ENCODE data around the gene NHSL1.

NHSL1 gene

DNA sequence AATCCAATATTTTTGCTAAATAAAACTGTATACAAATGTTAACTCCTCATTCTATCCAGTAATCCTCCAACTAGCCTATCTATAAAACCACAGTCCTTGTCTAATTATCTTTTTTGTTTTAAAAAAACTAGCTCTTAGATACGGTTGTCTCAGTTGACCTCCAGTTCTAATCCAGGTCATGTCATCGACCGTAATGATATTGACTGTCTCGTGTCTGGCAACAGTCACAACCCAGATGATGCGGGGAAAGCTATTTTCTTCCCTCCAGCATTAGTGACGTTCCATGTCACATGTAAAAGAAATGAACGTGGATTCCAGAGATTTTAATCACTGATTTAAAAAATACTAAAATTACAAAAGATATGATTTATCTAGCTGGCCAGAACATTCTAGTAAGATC, 59.7 kb downstream of the NHSL1 start:
- H3K27ac Mint-ChIP-seq, result no peak overlapping the region
- no peak for TF ChIP-seq CTCF (IDR thresholded peaks at IDR 0.05)
- H3K36me3 Mint-ChIP-seq (ENCODE audit: low read depth), result peaks cover 36% of the 10 kb centered on the region
- H3K4me1 Mint-ChIP-seq, result no peaks in the 10 kb centered on the region
- H3K27me3 Mint-ChIP-seq (ENCODE audit: low read depth, poor library complexity), result no peaks in the 10 kb centered on the region
- no peak overlapping the region for H3K4me3 Mint-ChIP-seq
- H3K9me3 Mint-ChIP-seq, result peaks cover 8% of the 10 kb centered on the region
- DNase-seq, result no peak

GRCh38 chr6:138434925-138435324, 64.4 kb downstream of the NHSL1 start:
- no peaks in the 10 kb centered on the region for H3K27me3 Mint-ChIP-seq (ENCODE audit: low read depth, poor library complexity)
- no peak overlapping the region for H3K27ac Mint-ChIP-seq
- no peak for TF ChIP-seq CTCF (IDR thresholded peaks at IDR 0.05)
- H3K4me1 Mint-ChIP-seq, result peaks cover 25% of the 10 kb centered on the region
- H3K36me3 Mint-ChIP-seq (ENCODE audit: low read depth), result peaks cover 39% of the 10 kb centered on the region
- no peak for DNase-seq
- H3K4me3 Mint-ChIP-seq, result no peak overlapping the region
- H3K9me3 Mint-ChIP-seq, result peaks cover 8% of the 10 kb centered on the region

DNA sequence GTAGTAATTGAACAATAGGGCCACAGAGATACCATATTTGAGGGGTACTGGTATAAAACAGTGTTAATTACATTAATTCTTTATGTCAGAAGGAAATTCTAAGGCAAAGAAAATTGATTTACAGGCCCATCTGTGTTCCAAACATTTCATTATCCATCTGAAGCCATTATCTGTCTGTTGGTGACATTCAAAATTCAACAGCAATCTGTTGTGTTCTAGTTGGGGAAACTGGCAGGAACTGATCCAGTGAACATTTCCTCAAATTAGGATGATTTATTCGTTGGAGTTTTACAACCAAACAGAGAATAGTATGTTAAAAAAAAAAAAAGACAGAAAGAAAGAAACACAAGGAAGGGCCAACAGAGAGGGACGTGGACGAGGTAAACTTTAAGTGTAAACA, 65.2 kb downstream of the NHSL1 start:
- Mint-ChIP-seq H3K27ac (no peak overlapping the region), H3K36me3 (ENCODE audit: low read depth) (peaks cover 39% of the 10 kb centered on the region), H3K4me1 (peaks cover 33% of the 10 kb centered on the region), H3K4me3 (no peak overlapping the region), H3K27me3 (ENCODE audit: low read depth, poor library complexity) (no peaks in the 10 kb centered on the region), H3K9me3 (peaks cover 8% of the 10 kb centered on the region)
- no peak for DNase-seq
- no peak for TF ChIP-seq CTCF (IDR thresholded peaks at IDR 0.05)

DNA sequence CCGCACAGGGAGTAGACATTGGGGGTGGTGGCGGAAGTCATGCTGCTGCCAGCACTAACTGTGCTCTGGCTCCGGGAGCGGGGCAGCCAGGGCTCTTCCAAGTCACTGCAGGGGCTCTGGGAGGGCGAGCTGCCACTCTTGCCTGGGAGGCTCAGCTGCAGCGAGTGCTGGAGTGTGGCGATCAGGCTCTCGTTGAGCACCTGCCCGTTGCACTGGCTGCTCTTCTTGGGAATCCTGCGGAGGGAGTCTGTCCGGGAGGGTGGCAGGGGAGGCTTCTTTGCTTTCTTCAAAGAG, 67.3 kb downstream of the NHSL1 start:
- H3K4me3 Mint-ChIP-seq, result no peak overlapping the region

GRCh38 chr6:138431256-138432062, 67.8 kb downstream of the NHSL1 start:
- H3K27ac Mint-ChIP-seq, result no peak overlapping the region
- peaks cover 29% of the 10 kb centered on the region for H3K36me3 Mint-ChIP-seq (ENCODE audit: low read depth)
- no peaks in the 10 kb centered on the region for H3K27me3 Mint-ChIP-seq (ENCODE audit: low read depth, poor library complexity)
- H3K4me1 Mint-ChIP-seq, result peaks cover 34% of the 10 kb centered on the region
- H3K9me3 Mint-ChIP-seq, result peaks cover 3% of the 10 kb centered on the region
- no peak overlapping the region for H3K4me3 Mint-ChIP-seq
- DNase-seq, result no peak
- TF ChIP-seq CTCF (IDR thresholded peaks at IDR 0.05), result no peak

More for the DNA sequence above, 67.3 kb downstream of the NHSL1 start:
- peaks cover 32% of the 10 kb centered on the region for H3K36me3 Mint-ChIP-seq (ENCODE audit: low read depth)
- H3K4me1 Mint-ChIP-seq, result peaks cover 34% of the 10 kb centered on the region
- H3K27me3 Mint-ChIP-seq (ENCODE audit: low read depth, poor library complexity), result no peaks in the 10 kb centered on the region
- H3K9me3 Mint-ChIP-seq, result peaks cover 3% of the 10 kb centered on the region
- TF ChIP-seq CTCF (IDR thresholded peaks at IDR 0.05), result no peak
- no peak overlapping the region for H3K27ac Mint-ChIP-seq
- DNase-seq, result no peak

Measured in nephron progenitor cell (in vitro differentiated cells).